GM19025 (cell line): Measurements from ENCODE around the gene RETREG3.

Experiments used
- ATAC-seq: cut with Tn5 transposase; IDR thresholded peaks from one replicate; pipeline ENCODE4 v1.9.1; 2021; ENCODE audit warnings: mild to moderate bottlenecking, low read depth, moderate library complexity; ENCODE audit not compliant: unreplicated experiment

Gene RETREG3

DNA sequence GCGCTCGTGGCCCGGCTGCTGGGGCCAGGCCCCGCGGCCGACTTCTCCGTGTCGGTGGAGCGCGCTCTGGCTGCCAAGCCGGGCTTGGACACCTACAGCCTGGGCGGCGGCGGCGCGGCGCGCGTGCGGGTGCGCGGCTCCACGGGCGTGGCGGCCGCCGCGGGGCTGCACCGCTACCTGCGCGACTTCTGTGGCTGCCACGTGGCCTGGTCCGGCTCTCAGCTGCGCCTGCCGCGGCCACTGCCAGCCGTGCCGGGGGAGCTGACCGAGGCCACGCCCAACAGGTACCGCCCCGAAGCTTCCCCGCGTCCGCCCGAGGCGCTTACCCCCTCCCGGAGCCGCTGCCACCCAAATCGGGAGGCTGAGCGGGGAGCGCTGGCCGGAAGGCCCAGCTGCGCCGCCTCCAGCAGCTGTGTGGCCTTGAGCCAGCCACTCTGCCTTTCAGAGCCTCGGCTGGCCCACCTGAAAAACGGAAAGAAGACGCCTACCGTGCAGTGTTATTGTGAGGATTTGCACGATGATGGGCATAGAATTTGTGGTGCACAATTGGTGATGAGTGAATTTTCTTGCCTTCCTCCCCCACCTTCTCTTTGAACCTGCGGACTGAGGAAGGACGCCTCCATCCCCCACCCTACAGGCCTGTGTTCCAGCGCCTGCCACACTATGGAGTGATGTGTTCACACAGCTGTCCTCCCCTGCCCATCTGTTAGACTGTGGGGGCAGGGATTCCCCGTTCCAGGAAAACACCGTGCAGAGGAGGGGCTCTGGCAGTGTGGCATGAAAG is 72.6 kb downstream of the RETREG3 start:
- peak; percentile 63 for ATAC-seq

DNA sequence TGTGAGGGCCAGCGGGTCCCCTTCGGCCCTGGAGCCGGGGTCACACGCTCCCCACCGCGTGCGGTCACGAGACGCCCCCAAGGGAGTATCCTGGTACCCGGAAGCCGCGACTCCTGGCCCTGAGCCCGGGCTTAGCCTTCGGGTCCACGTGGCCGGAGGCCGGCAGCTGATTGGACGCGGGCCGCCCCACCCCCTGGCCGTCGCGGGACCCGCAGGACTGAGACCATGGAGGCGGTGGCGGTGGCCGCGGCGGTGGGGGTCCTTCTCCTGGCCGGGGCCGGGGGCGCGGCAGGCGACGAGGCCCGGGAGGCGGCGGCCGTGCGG is 73.2 kb downstream of the RETREG3 start, which contains the start of gene NAGLU:
NAGLU (plus strand) TSS at position 194 of the 324 bp plus-strand sequence; CDS start at position 226, 32 bp downstream.
- ATAC-seq = peak; percentile 82

DNA sequence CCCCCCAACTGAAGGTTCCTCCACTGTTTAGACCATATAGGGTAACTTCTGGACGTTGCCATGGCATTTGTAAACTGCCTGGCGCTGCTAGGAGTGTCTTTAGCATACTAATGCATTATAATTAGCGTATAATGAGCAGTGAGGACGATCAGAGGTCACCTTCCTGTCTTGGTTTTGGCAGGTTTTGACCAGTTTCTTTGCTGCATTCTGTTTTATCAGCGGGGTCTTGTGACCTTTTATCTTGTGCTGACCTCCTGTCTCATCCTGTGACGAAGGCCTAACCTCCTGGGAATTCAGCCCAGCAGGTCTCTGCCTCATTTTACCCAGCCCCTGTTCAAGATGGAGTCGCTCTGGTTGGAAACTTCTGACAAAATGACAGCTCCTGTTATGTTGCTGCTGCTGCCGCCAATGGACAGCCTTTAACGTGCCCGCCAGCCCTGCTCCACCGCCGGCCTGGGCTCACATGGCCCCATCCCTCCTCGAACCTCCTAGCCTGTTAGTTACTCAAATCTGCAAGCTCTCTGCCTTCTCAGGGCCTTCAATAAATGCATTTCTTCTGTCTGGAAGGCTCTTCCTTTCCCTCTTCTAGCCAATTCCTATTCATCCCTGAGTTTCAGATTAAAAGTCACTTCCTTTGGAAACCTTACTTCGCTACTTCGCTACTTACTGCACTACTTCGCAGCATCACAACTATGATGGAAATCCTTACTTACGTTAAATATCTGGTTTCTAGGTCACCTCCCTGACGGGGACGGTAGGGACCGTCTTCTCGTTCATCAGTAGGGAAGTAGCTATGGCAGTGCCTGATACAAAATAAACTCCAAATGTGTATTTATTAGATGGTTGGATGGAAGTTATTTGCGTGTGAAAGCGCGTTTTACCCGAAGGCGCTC is 73.8 kb downstream of the RETREG3 start:
- no peak for ATAC-seq

DNA sequence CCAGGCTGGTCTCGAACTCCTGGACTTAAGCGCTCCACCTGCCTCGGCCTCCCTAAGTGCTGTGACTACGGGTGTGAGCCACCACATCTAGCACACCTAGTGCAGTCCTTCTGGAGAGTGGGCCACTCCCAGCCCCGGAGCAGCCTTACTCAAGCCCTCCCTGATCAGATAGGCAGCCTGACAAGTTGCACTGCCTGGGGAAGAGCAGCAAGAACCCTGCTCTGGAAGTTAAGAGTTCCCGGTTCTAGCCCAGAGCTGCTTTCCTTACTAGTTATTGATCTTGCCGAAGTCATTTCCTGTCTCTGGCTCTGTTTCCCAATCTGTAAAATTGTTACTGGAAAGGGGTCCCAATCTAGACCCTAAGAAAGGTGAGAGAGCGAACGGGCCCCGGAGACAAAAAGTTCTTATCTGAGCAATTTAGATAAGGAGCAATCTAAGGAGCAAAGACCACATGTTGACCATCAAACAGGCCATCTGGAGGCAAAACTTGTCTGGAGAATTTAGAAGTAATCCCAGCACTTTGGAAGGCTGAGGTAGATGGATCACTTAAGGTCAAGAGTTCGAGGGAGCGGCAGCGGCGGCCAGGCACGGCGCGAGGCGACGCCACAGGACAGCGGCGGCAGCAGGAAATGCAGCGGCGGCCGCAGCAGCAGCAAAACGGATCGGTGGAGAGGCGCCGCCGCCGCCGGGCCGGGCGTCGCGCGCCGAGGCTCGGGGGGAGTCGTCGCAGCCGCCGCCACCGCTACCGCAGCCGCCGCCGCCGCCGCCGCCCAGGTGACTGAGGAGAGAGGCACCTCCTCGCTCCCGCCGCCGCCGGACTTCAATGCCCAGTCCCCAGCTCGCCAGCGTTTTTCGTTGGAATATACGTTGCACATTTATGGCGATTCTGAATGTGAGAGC is 77.5 kb downstream of the RETREG3 start:
- no peak for ATAC-seq

GRCh38 chr17:42530952-42531454 is 78.2 kb downstream of the RETREG3 start:
- no peak for ATAC-seq
